ENCODE results near the gene DACT1. TPM values are rescaled to one million over a fixed set of nuclear protein-coding genes. Genes with fewer than 3 reads are reported as not detected.

DACT1 gene
- total and polyA plus RNA-seq, 2 experiments from 2014 or later: 6.8 to 26.9 TPM

DNA sequence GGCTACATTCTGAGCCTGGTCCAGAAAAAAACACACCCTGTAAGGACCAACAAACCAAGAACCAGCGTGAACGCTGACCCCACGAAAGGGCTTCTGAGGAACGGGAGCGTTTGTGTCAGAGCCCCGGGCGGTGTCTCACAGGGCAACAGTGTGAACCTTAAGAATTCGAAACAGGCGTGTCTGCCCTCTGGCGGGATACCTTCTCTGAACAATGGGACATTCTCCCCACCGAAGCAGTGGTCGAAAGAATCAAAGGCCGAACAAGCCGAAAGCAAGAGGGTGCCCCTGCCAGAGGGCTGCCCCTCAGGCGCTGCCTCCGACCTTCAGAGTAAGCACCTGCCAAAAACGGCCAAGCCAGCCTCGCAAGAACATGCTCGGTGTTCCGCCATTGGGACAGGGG lies 7.9 kb downstream of the DACT1 start:
- Histone ChIP-seq H4K20me1 (ENCODE audit: insufficient read depth) (no peaks in the 10 kb centered on the region), H3K9me2 (ENCODE audit: insufficient read depth) (no peaks in the 10 kb centered on the region), H3K4me1 (ENCODE audit: insufficient read depth) (peaks cover 5% of the 10 kb centered on the region; the same call in 1 of the 2 replicates), H3K27me3 (replicated peaks; ENCODE audit: insufficient read depth) (no peaks in the 10 kb centered on the region), H3K36me3 (ENCODE audit: low read depth) (peaks cover 47% of the 10 kb centered on the region), H3K79me2 (ENCODE audit: insufficient read depth) (peaks cover 14% of the 10 kb centered on the region), H3K4me2 (ENCODE audit: unreplicated experiment) (no peak overlapping the region), H3K4me3 (no peak overlapping the region), H3K9ac (no peak overlapping the region), H3K9me3 (ENCODE audit: low read depth) (no peaks in the 10 kb centered on the region), H2AFZ (no peak overlapping the region), H3K27ac (no peak overlapping the region), H3F3A (ENCODE audit: insufficient read depth) (peaks cover 6% of the 10 kb centered on the region; the same call in 1 of the 2 replicates)
- DNase-seq: no peak
- in situ Hi-C loops (cut with MboI): loop anchor here (10.0 to 25.0 kb wide), 3 partner anchors 379 to 792 kb away; no protein-coding TSS in a partner anchor
- TF ChIP-seq EZH2 (IDR thresholded peaks at IDR 0.05; ENCODE audit: insufficient read depth, poor library complexity, severe bottlenecking) (no peak), EZH2phosphoT487 (IDR thresholded peaks at IDR 0.05; ENCODE audit: insufficient read depth, low read depth) (no peak)
- WGBS, 2 experiments (ENCODE audit: low coverage in 1 of 2, low lambda C conversion rate in 2 of 2, missing lambda C conversion rate in 2 of 2): 96 to 97% methylated on average over 20 of the region's 20 CpGs

DNA sequence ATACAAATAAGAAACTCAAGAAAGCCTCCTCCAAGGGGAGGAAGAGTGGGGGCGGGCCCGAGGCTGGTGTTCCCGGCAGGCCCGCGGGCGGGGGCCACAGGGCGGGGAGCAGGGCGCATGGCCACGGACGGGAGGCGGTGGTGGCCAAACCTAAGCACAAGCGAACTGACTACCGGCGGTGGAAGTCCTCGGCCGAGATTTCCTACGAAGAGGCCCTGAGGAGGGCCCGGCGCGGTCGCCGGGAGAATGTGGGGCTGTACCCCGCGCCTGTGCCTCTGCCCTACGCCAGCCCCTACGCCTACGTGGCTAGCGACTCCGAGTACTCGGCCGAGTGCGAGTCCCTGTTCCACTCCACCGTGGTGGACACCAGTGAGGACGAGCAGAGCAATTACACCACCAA lies 8.7 kb downstream of the DACT1 start:
- TF ChIP-seq EZH2 (IDR thresholded peaks at IDR 0.05; ENCODE audit: insufficient read depth, poor library complexity, severe bottlenecking) (no peak), EZH2phosphoT487 (IDR thresholded peaks at IDR 0.05; ENCODE audit: insufficient read depth, low read depth) (no peak)
- no peaks in the 10 kb centered on the region for H3K27me3 ChIP-seq (replicated peaks; ENCODE audit: insufficient read depth)
- H3K36me3 ChIP-seq (ENCODE audit: low read depth): peaks cover 40% of the 10 kb centered on the region
- H4K20me1 ChIP-seq (ENCODE audit: insufficient read depth): no peaks in the 10 kb centered on the region
- H3K4me2 ChIP-seq (ENCODE audit: unreplicated experiment): no peak overlapping the region
- 95 to 99% methylated on average over 16 to 34 of the region's 34 CpGs for WGBS, 2 experiments (ENCODE audit: low coverage in 1 of 2, low lambda C conversion rate in 2 of 2, missing lambda C conversion rate in 2 of 2)
- no peak overlapping the region for H3K4me3 ChIP-seq
- H3F3A ChIP-seq (ENCODE audit: insufficient read depth): peaks cover 15% of the 10 kb centered on the region
- no peak for DNase-seq
- no peak overlapping the region for H3K27ac ChIP-seq
- H3K9ac ChIP-seq: no peak overlapping the region
- no peaks in the 10 kb centered on the region for H3K9me3 ChIP-seq (ENCODE audit: low read depth)
- H2AFZ ChIP-seq: no peak overlapping the region
- in situ Hi-C loops (cut with MboI): loop anchor here (10.0 to 25.0 kb wide), 3 partner anchors 378 to 791 kb away; no protein-coding TSS in a partner anchor
- no peaks in the 10 kb centered on the region for H3K4me1 ChIP-seq (ENCODE audit: insufficient read depth)
- peaks cover 5% of the 10 kb centered on the region; the same call in 1 of the 2 replicates for H3K79me2 ChIP-seq (ENCODE audit: insufficient read depth)
- no peaks in the 10 kb centered on the region for H3K9me2 ChIP-seq (ENCODE audit: insufficient read depth)

DNA sequence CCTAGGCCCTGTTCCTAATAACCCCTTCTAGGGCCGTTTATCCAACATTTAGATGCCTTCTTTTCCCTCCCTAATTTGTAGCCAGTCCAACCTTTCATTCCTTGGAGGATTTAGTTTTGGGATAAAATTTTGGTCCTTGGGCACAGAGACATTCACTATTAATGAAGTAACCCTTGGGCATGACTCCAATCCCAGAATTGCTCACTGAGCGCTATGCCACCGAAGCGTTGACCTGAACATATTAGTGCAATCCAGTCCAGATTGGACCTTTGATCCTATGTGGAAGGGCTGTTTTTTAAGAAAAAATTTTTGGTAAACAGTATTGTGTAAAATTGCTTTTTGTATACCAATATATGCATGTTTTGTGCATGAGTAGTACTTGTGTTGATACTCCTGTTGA lies 10.0 kb downstream of the DACT1 start:
- no peak overlapping the region for H3K4me3 ChIP-seq
- no peak overlapping the region for H3K27ac ChIP-seq
- H3K9ac ChIP-seq: no peak overlapping the region
- DNase-seq: no peak
- H3K27me3 ChIP-seq (replicated peaks; ENCODE audit: insufficient read depth): no peaks in the 10 kb centered on the region
- H4K20me1 ChIP-seq (ENCODE audit: insufficient read depth): no peaks in the 10 kb centered on the region
- in situ Hi-C loops (cut with MboI): loop anchor here (10.0 to 25.0 kb wide), 3 partner anchors 377 to 790 kb away; no protein-coding TSS in a partner anchor
- peaks cover 19% of the 10 kb centered on the region for H3F3A ChIP-seq (ENCODE audit: insufficient read depth)
- no peak overlapping the region for H3K4me2 ChIP-seq (ENCODE audit: unreplicated experiment)
- WGBS, 2 experiments (ENCODE audit: low coverage in 1 of 2, low lambda C conversion rate in 2 of 2, missing lambda C conversion rate in 2 of 2): 94 to 98% methylated on average over 4 of the region's 4 CpGs
- H3K9me3 ChIP-seq (ENCODE audit: low read depth): no peaks in the 10 kb centered on the region
- no peaks in the 10 kb centered on the region for H3K4me1 ChIP-seq (ENCODE audit: insufficient read depth)
- H2AFZ ChIP-seq: no peak overlapping the region
- peaks cover 5% of the 10 kb centered on the region; the same call in 1 of the 2 replicates for H3K79me2 ChIP-seq (ENCODE audit: insufficient read depth)
- peaks cover 34% of the 10 kb centered on the region for H3K36me3 ChIP-seq (ENCODE audit: low read depth)
- TF ChIP-seq EZH2phosphoT487 (IDR thresholded peaks at IDR 0.05; ENCODE audit: insufficient read depth, low read depth) (no peak), EZH2 (IDR thresholded peaks at IDR 0.05; ENCODE audit: insufficient read depth, poor library complexity, severe bottlenecking) (no peak)
- H3K9me2 ChIP-seq (ENCODE audit: insufficient read depth): no peaks in the 10 kb centered on the region

DNA sequence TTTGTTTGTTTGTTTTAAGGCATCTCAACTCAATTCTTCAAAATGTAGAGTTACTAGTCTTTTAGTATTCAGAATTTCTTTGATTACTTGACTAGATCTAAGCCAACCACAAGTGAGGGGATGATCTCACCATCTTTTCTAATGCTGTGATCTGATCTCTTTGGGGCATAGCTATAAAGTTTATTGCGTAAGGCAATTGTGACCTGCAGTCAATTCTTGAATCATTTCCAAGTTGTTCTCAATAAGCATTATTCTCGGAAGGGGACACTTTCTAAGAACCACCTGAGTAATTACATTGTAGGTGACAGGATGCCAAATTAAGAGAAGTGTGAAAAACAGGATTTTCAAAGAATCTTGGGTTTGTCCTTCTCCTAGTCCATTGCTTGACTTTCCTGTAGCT lies 13.1 kb downstream of the DACT1 start:
- Histone ChIP-seq H3K27me3 (replicated peaks; ENCODE audit: insufficient read depth) (no peaks in the 10 kb centered on the region), H3K4me3 (no peak overlapping the region), H3K79me2 (ENCODE audit: insufficient read depth) (peaks cover 5% of the 10 kb centered on the region; the same call in 1 of the 2 replicates), H2AFZ (no peak overlapping the region), H3K9me2 (ENCODE audit: insufficient read depth) (no peaks in the 10 kb centered on the region), H3K4me2 (ENCODE audit: unreplicated experiment) (no peak overlapping the region), H3K36me3 (ENCODE audit: low read depth) (peaks cover 17% of the 10 kb centered on the region; the same call in 1 of the 2 replicates), H3F3A (ENCODE audit: insufficient read depth) (peaks cover 19% of the 10 kb centered on the region), H3K9me3 (ENCODE audit: low read depth) (no peaks in the 10 kb centered on the region), H4K20me1 (ENCODE audit: insufficient read depth) (no peaks in the 10 kb centered on the region), H3K27ac (no peak overlapping the region), H3K4me1 (ENCODE audit: insufficient read depth) (no peaks in the 10 kb centered on the region), H3K9ac (no peak overlapping the region)
- TF ChIP-seq EZH2phosphoT487 (IDR thresholded peaks at IDR 0.05; ENCODE audit: insufficient read depth, low read depth): no peak
- no peak for TF ChIP-seq EZH2 (IDR thresholded peaks at IDR 0.05; ENCODE audit: insufficient read depth, poor library complexity, severe bottlenecking)
- 98 to 99% methylated on average over 2 of the region's 2 CpGs for WGBS, 2 experiments (ENCODE audit: low coverage in 1 of 2, low lambda C conversion rate in 2 of 2, missing lambda C conversion rate in 2 of 2)
- DNase-seq: no peak
- in situ Hi-C loops (cut with MboI): no loop called here
